Upper lobe of left lung (tissue), 6 donors: ENCODE results near the gene CMSS1. TPM values are rescaled to one million over a fixed set of nuclear protein-coding genes. Genes with fewer than 3 reads are reported as not detected.

Experiments used
- ATAC-seq, 2 donors: fragments of 200-7000 bp; cut with Tn5 transposase; one replicate each; pipeline ENCODE4 v1.9.1; 2022; ENCODE audit warnings: mild to moderate bottlenecking in 2 of 2, moderate library complexity in 2 of 2; ENCODE audit not compliant: low FRiP score in 2 of 2
- DNase-seq, 2 donors: peaks; one replicate each; pipeline ENCODE4 v3.0.0-alpha.2; 2019 to 2020
- H3K27ac ChIP-seq, 4 donors: fragments of 200-600 bp; sonication (generic); one replicate each; pipeline ENCODE4 v1.5.1; 2016 to 2019
- H3K27me3 ChIP-seq, 4 donors: fragments of 200-600 bp; sonication (generic); one replicate each; pipeline ENCODE4 v1.5.1; 2017 to 2019
- H3K36me3 ChIP-seq, 4 donors: fragments of 200-600 bp; sonication (generic); one replicate each; pipeline ENCODE4 v1.5.1; 2016 to 2019
- H3K4me1 ChIP-seq, 4 donors: fragments of 200-600 bp; sonication (generic); one replicate each; pipeline ENCODE4 v1.5.1; 2018 to 2019
- H3K4me3 ChIP-seq, 4 donors: fragments of 200-600 bp; sonication (generic); one replicate each; pipeline ENCODE4 v1.5.1; 2017 to 2019; ENCODE audit warnings: mild to moderate bottlenecking in 2 of 4, moderate library complexity in 1 of 4
- H3K9me3 ChIP-seq, 4 donors: fragments of 200-600 bp; sonication (generic); one replicate each; pipeline ENCODE4 v1.5.1; 2018 to 2019
- CTCF ChIP-seq, 6 experiments: fragments of 450-650 bp in 4 of 6; fragments of 200-600 bp in 2 of 6; sonication (generic) in 2 of 6; IDR thresholded peaks; one replicate each; pipeline ENCODE4 v1.5.1; 2016 to 2019; ENCODE audit warnings: antibody characterized with exemption in 6 of 6
- EP300 ChIP-seq, 4 donors: sonication (generic); formaldehyde crosslinking; IDR thresholded peaks; one replicate each; pipeline ENCODE4 v1.5.1; 2017; ENCODE audit warnings: antibody characterized with exemption in 4 of 4, control low read depth in 2 of 4
- POLR2A ChIP-seq, 4 donors: fragments of 450-650 bp; IDR thresholded peaks; one replicate each; pipeline ENCODE4 v1.5.1; 2016 to 2017; ENCODE audit warnings: antibody characterized with exemption in 4 of 4, mild to moderate bottlenecking in 2 of 4
- POLR2AphosphoS5 ChIP-seq, 2 donors: sonication (generic); formaldehyde crosslinking; IDR thresholded peaks; one replicate each; pipeline ENCODE4 v1.5.1; 2017; ENCODE audit warnings: antibody characterized with exemption in 2 of 2
- WGBS, 2 donors: methylation state at CpG; one replicate each; pipeline ENCODE4 v1.1.5; 2017 to 2018; 5-methylcytosine and 5-hydroxymethylcytosine counted together
- total RNA-seq, 6 donors: library from RNA; depleted of rRNA in 4 of 6; stranded (reverse); fragments of >200 nt in 4 of 6; gene quantifications; one replicate each; pipeline versions ENCODE4 v1.1.0 to v1.2.1, GENCODE V29; 2016 to 2021
- donor health status: DM: no; HTN: no; CAD: no; lungs with moderate emphysema.
- donor health status: DM: no; HTN: yes; CAD: no; lungs with severe emphysema.

The CMSS1 gene
- total RNA-seq, 6 donors from 2014 or later, result 4.0 to 21.1 (median 12.0) TPM

- WGBS, 2 donors, result 89 to 97% methylated on average over 1 of the region's 1 CpG
- H3K9me3 ChIP-seq, result no peaks in the 10 kb centered on the region
- no peak for TF ChIP-seq EP300 (IDR thresholded peaks at IDR 0.05)
- TF ChIP-seq CTCF (IDR thresholded peaks at IDR 0.05), result no peak
- no peak for TF ChIP-seq POLR2AphosphoS5 (IDR thresholded peaks at IDR 0.05)
- no peak for TF ChIP-seq POLR2A (IDR thresholded peaks at IDR 0.05)
Observed at GRCh38 chr3:100079328-100079727, 261.7 kb downstream of the CMSS1 start.

GRCh38 chr3:100080573-100080972 lies 262.9 kb downstream of the CMSS1 start:
- 71 to 88% methylated on average over 2 of the region's 2 CpGs for WGBS, 2 donors
- no peaks in the 10 kb centered on the region for H3K36me3 ChIP-seq
- H3K4me1 ChIP-seq, result peaks cover 0 to 9% (median 4%) of the 10 kb centered on the region in 4 donors
- no peak overlapping the region for H3K27ac ChIP-seq
- ATAC-seq (no peak), DNase-seq (no peak)
- H3K9me3 ChIP-seq, result no peaks in the 10 kb centered on the region
- H3K4me3 ChIP-seq, result no peak overlapping the region
- H3K27me3 ChIP-seq, result no peaks in the 10 kb centered on the region
- TF ChIP-seq POLR2AphosphoS5 (IDR thresholded peaks at IDR 0.05) (no peak), CTCF (IDR thresholded peaks at IDR 0.05) (no peak), EP300 (IDR thresholded peaks at IDR 0.05) (no peak), POLR2A (IDR thresholded peaks at IDR 0.05) (no peak)

More at GRCh38 chr3:100079328-100079727, 261.7 kb downstream of the CMSS1 start:
- Histone ChIP-seq H3K4me1 (peaks cover 0 to 9% (median 4%) of the 10 kb centered on the region in 4 donors), H3K27me3 (no peaks in the 10 kb centered on the region), H3K4me3 (no peak overlapping the region), H3K36me3 (no peaks in the 10 kb centered on the region), H3K27ac (no peak overlapping the region)
- no peak for ATAC-seq
- no peak for DNase-seq

- H3K36me3 ChIP-seq, result no peaks in the 10 kb centered on the region
- DNase-seq (no peak), ATAC-seq (no peak)
- no peaks in the 10 kb centered on the region for H3K9me3 ChIP-seq
- H3K27me3 ChIP-seq, result no peaks in the 10 kb centered on the region
- no peak overlapping the region for H3K27ac ChIP-seq
- TF ChIP-seq EP300 (IDR thresholded peaks at IDR 0.05) (no peak), POLR2A (IDR thresholded peaks at IDR 0.05) (no peak), POLR2AphosphoS5 (IDR thresholded peaks at IDR 0.05) (no peak), CTCF (IDR thresholded peaks at IDR 0.05) (no peak)
- H3K4me1 ChIP-seq, result peaks cover 0 to 9% (median 5%) of the 10 kb centered on the region in 4 donors
- H3K4me3 ChIP-seq, result no peak overlapping the region
- 63 to 72% methylated on average over 1 of the region's 1 CpG for WGBS, 2 donors
Observed at GRCh38 chr3:100081311-100081710, 263.6 kb downstream of the CMSS1 start.

GRCh38 chr3:100081986-100082692 lies 264.5 kb downstream of the CMSS1 start:
- WGBS, 2 donors, result 68 to 71% methylated on average over 2 of the region's 2 CpGs
- DNase-seq, result no peak

More at GRCh38 chr3:100081986-100082692, 264.5 kb downstream of the CMSS1 start:
- Histone ChIP-seq H3K36me3 (no peaks in the 10 kb centered on the region), H3K9me3 (no peaks in the 10 kb centered on the region), H3K4me3 (no peak overlapping the region), H3K27ac (no peak overlapping the region), H3K27me3 (no peaks in the 10 kb centered on the region), H3K4me1 (peaks cover 1 to 7% (median 3%) of the 10 kb centered on the region in 4 donors)
- no peak for ATAC-seq
- TF ChIP-seq CTCF (IDR thresholded peaks at IDR 0.05) (no peak), POLR2A (IDR thresholded peaks at IDR 0.05) (no peak), EP300 (IDR thresholded peaks at IDR 0.05) (no peak), POLR2AphosphoS5 (IDR thresholded peaks at IDR 0.05) (no peak)
